Measurements from ENCODE around the gene CACNA1B.

Gene CACNA1B

DNA sequence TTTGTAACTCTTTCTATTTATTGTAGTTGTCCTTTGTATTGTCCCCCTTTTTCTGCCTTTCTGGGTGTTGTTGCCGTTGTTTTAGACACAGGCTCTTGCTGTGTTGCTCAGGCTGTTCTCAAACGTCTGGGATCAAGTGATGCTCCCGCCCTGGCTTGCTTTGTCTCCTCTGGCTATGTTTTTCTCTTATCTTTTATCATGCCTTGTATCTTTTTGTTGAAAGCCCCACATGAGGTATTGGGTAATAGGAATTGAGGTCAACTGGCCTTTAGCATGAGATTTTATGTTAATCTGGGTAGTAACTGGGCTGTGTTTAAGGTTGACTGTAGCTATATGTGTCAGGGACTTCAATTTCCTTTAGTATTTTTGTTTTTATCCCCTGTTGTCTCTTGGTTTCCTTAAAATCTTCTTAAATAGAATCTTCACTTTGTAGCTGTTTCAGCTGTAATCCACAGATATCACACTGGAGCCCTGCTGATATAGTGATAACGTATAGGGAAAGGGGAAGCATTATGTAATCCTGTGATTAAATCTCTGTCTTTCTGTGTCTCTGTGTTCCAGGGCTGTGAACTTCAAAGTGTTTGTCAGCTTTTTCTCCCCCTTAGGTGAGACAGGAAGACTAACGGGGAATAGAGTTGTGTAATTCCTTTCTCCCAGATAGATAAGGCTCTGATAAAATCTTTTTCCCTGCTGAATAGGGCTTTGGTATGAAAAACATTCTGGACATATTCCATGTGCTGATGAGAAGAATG is 25.9 kb upstream of the CACNA1B start:
- H3K79me1 ChIP-seq (ENCODE audit: low read depth, low read length): no peaks in the 10 kb centered on the region
- H4K8ac ChIP-seq (ENCODE audit: low read depth, low read length): no peak overlapping the region
- H3K18ac ChIP-seq (ENCODE audit: low read length): no peak overlapping the region
- no peak overlapping the region for H3K23ac ChIP-seq (ENCODE audit: low read depth, low read length, poor library complexity)
- no peak overlapping the region for H3K27ac ChIP-seq (replicated peaks; ENCODE audit: low read length)
- no peaks in the 10 kb centered on the region for H3K4me1 ChIP-seq (ENCODE audit: control insufficient read depth in 2 of 2, insufficient read depth in 1 of 2, low read depth in 1 of 2, low read length in 2 of 2)
- WGBS, 2 donors (ENCODE audit: extremely low coverage in 2 of 2, insufficient read length in 2 of 2, insufficient replicate concordance in 1 of 2): no CpG with 5 or more reads among the region's 5 CpGs
- H3K14ac ChIP-seq (ENCODE audit: low read length): no peak overlapping the region
- no peak overlapping the region for H3K4ac ChIP-seq (ENCODE audit: low read length)
- no peak overlapping the region for H3K9ac ChIP-seq (ENCODE audit: low read depth, low read length, poor library complexity)
- no peak overlapping the region for H2BK12ac ChIP-seq (ENCODE audit: low read length)
- H3K27me3 ChIP-seq (ENCODE audit: control insufficient read depth in 3 of 3, insufficient read depth in 3 of 3, low read depth in 1 of 3, low read length in 3 of 3): no peaks in the 10 kb centered on the region
- H3K9me3 ChIP-seq (replicated peaks in 1 of 2; ENCODE audit: control insufficient read depth in 2 of 2, insufficient read depth in 1 of 2, low read depth in 1 of 2, low read length in 2 of 2): peaks cover 2 to 13% of the 10 kb centered on the region in 2 donors
- H3K36me3 ChIP-seq (replicated peaks in 1 of 2; ENCODE audit: control insufficient read depth in 2 of 2, insufficient read depth in 2 of 2, low read length in 2 of 2): no peaks in the 10 kb centered on the region
- no peak overlapping the region for H3K4me2 ChIP-seq (ENCODE audit: insufficient read depth, low read length, poor library complexity, severe bottlenecking)
- H2BK120ac ChIP-seq (ENCODE audit: low read depth, low read length): no peak overlapping the region
- H2BK15ac ChIP-seq (ENCODE audit: low read length): no peak overlapping the region
- no peak for DNase-seq (ENCODE audit: low spot score)
- H4K91ac ChIP-seq (ENCODE audit: low read depth, low read length, poor library complexity): no peak overlapping the region
- H2BK5ac ChIP-seq (ENCODE audit: low read length): no peak overlapping the region
- H2AK5ac ChIP-seq (ENCODE audit: low read depth, low read length): no peak overlapping the region
- H2AFZ ChIP-seq (ENCODE audit: low read length): no peak overlapping the region
- H3K4me3 ChIP-seq (ENCODE audit: low read length in 2 of 2): no peak overlapping the region

DNA sequence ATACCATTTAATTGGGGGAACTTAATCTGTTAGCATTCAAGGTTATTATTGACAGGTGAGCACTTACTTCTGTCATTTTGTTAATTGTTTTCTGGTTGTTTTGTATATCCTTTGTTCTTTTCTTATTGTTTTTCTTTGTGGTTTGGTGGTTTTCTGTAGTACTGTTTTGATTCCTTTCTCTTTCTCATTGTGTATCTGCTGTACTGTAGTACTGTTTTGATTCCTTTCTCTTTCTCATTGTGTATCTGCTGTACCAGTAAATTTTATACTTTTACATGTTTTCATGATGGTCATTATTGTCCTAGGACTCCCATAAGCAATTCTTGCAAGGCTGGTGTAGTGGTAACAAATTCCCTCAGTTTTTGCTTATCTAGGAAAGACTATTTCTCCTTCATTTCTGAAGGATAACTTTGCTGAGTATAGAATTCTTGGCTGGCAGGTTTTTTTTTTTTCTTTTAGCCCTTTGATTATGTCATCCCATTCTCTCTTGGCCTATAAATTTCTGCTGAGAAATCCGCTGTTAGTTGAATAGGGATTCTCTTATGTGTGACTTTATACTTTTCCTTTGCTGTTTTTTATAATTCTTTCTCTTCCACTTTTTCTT is 24.1 kb upstream of the CACNA1B start:
- H2AFZ ChIP-seq (ENCODE audit: low read length): no peak overlapping the region
- H4K91ac ChIP-seq (ENCODE audit: low read depth, low read length, poor library complexity): no peak overlapping the region
- WGBS, 2 donors (ENCODE audit: extremely low coverage in 2 of 2, insufficient read length in 2 of 2, insufficient replicate concordance in 1 of 2): no CpG with 5 or more reads among the region's 1 CpG
- H3K9ac ChIP-seq (ENCODE audit: low read depth, low read length, poor library complexity): no peak overlapping the region
- H3K14ac ChIP-seq (ENCODE audit: low read length): no peak overlapping the region
- DNase-seq (ENCODE audit: low spot score): no peak
- no peaks in the 10 kb centered on the region for H3K36me3 ChIP-seq (replicated peaks in 1 of 2; ENCODE audit: control insufficient read depth in 2 of 2, insufficient read depth in 2 of 2, low read length in 2 of 2)
- H3K79me1 ChIP-seq (ENCODE audit: low read depth, low read length): no peaks in the 10 kb centered on the region
- H3K4ac ChIP-seq (ENCODE audit: low read length): no peak overlapping the region
- no peak overlapping the region for H3K4me2 ChIP-seq (ENCODE audit: insufficient read depth, low read length, poor library complexity, severe bottlenecking)
- no peak overlapping the region for H3K27ac ChIP-seq (replicated peaks; ENCODE audit: low read length)
- H2BK120ac ChIP-seq (ENCODE audit: low read depth, low read length): no peak overlapping the region
- no peak overlapping the region for H2AK5ac ChIP-seq (ENCODE audit: low read depth, low read length)
- H2BK15ac ChIP-seq (ENCODE audit: low read length): no peak overlapping the region
- no peak overlapping the region for H4K8ac ChIP-seq (ENCODE audit: low read depth, low read length)
- H3K18ac ChIP-seq (ENCODE audit: low read length): no peak overlapping the region
- H3K23ac ChIP-seq (ENCODE audit: low read depth, low read length, poor library complexity): no peak overlapping the region
- H2BK12ac ChIP-seq (ENCODE audit: low read length): no peak overlapping the region
- H3K4me3 ChIP-seq (ENCODE audit: low read length in 2 of 2): no peak overlapping the region
- no peaks in the 10 kb centered on the region for H3K4me1 ChIP-seq (ENCODE audit: control insufficient read depth in 2 of 2, insufficient read depth in 1 of 2, low read depth in 1 of 2, low read length in 2 of 2)
- H3K9me3 ChIP-seq (replicated peaks in 1 of 2; ENCODE audit: control insufficient read depth in 2 of 2, insufficient read depth in 1 of 2, low read depth in 1 of 2, low read length in 2 of 2): peaks cover 4 to 13% of the 10 kb centered on the region in 2 donors
- no peak overlapping the region for H2BK5ac ChIP-seq (ENCODE audit: low read length)
- H3K27me3 ChIP-seq (ENCODE audit: control insufficient read depth in 3 of 3, insufficient read depth in 3 of 3, low read depth in 1 of 3, low read length in 3 of 3): no peaks in the 10 kb centered on the region

DNA sequence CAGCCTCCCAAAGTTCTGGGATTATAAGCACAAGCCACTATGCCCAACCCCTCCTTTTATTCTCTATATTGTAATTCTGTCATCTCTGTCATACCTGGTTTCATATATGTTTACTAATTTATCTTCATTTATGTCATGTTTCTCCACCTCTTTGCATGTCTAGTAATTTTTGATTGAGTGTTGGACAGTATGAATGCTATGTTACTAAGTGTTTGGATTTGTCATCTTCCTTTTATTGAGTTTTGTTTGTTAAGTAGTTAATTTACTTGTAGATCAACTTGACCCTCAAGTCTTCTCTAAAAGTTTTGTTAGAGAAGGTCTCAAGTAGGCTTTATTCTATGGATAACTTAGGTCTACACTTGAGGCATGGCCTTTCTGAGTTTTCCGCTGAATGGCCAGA is 17.2 kb upstream of the CACNA1B start:
- Histone ChIP-seq H2AFZ (ENCODE audit: low read length) (no peak overlapping the region), H3K23ac (ENCODE audit: low read depth, low read length, poor library complexity) (no peak overlapping the region), H4K8ac (ENCODE audit: low read depth, low read length) (no peak overlapping the region), H3K18ac (ENCODE audit: low read length) (no peak overlapping the region), H4K91ac (ENCODE audit: low read depth, low read length, poor library complexity) (no peak overlapping the region), H3K4me2 (ENCODE audit: insufficient read depth, low read length, poor library complexity, severe bottlenecking) (no peak overlapping the region), H2BK120ac (ENCODE audit: low read depth, low read length) (no peak overlapping the region), H3K27me3 (ENCODE audit: control insufficient read depth in 3 of 3, insufficient read depth in 3 of 3, low read depth in 1 of 3, low read length in 3 of 3) (no peaks in the 10 kb centered on the region), H3K9me3 (replicated peaks in 1 of 2; ENCODE audit: control insufficient read depth in 2 of 2, insufficient read depth in 1 of 2, low read depth in 1 of 2, low read length in 2 of 2) (peaks cover 5 to 6% of the 10 kb centered on the region in 2 donors), H3K27ac (replicated peaks; ENCODE audit: low read length) (no peak overlapping the region), H3K9ac (ENCODE audit: low read depth, low read length, poor library complexity) (no peak overlapping the region), H2BK12ac (ENCODE audit: low read length) (no peak overlapping the region), H3K14ac (ENCODE audit: low read length) (no peak overlapping the region), H3K36me3 (replicated peaks in 1 of 2; ENCODE audit: control insufficient read depth in 2 of 2, insufficient read depth in 2 of 2, low read length in 2 of 2) (no peaks in the 10 kb centered on the region), H3K4ac (ENCODE audit: low read length) (no peak overlapping the region), H2AK5ac (ENCODE audit: low read depth, low read length) (no peak overlapping the region), H2BK5ac (ENCODE audit: low read length) (no peak overlapping the region), H3K4me3 (ENCODE audit: low read length in 2 of 2) (no peak overlapping the region), H3K79me1 (ENCODE audit: low read depth, low read length) (no peaks in the 10 kb centered on the region), H3K4me1 (ENCODE audit: control insufficient read depth in 2 of 2, insufficient read depth in 1 of 2, low read depth in 1 of 2, low read length in 2 of 2) (no peaks in the 10 kb centered on the region), H2BK15ac (ENCODE audit: low read length) (no peak overlapping the region)
- no CpG with 5 or more reads among the region's 1 CpG for WGBS, 2 donors (ENCODE audit: extremely low coverage in 2 of 2, insufficient read length in 2 of 2, insufficient replicate concordance in 1 of 2)
- no peak for DNase-seq (ENCODE audit: low spot score)

DNA sequence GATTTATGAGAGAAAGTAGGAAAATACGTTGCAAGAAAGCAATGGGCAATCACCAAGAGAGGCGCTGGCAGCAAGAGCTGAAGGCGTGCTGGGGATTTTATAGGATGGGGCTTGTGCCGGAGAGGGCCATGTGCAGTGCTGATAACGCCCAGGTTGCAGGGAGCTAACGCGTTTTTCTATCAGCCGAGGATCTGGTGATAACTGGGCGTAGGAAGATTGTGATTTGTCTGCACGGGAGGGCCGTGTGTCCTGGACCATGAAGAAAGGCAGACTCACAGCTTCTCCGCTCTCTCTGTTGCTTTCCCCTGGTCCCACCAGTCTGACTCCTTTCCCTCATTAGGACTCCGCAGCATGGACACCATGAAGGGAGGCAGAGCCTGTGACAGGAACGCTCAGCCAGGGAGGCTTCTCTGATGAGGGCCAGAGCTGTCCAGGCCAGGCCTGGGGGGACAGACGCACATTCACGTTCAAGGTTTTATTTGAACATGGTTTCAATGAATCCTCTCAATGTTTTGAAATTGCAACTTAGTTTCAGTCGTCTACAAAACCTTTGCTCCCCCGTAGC is 11.9 kb upstream of the CACNA1B start:
- WGBS, 2 donors (ENCODE audit: extremely low coverage in 2 of 2, insufficient read length in 2 of 2, insufficient replicate concordance in 1 of 2): no CpG with 5 or more reads among the region's 18 CpGs
- H3K4me2 ChIP-seq (ENCODE audit: insufficient read depth, low read length, poor library complexity, severe bottlenecking): no peak overlapping the region
- H2BK5ac ChIP-seq (ENCODE audit: low read length): no peak overlapping the region
- H3K27ac ChIP-seq (replicated peaks; ENCODE audit: low read length): no peak overlapping the region
- H2BK120ac ChIP-seq (ENCODE audit: low read depth, low read length): no peak overlapping the region
- H3K79me1 ChIP-seq (ENCODE audit: low read depth, low read length): peaks cover 2% of the 10 kb centered on the region
- no peak overlapping the region for H2AFZ ChIP-seq (ENCODE audit: low read length)
- H3K4me3 ChIP-seq (ENCODE audit: low read length in 2 of 2): no peak overlapping the region
- H4K8ac ChIP-seq (ENCODE audit: low read depth, low read length): no peak overlapping the region
- H3K9ac ChIP-seq (ENCODE audit: low read depth, low read length, poor library complexity): no peak overlapping the region
- peaks cover 2 to 6% of the 10 kb centered on the region in 2 donors for H3K9me3 ChIP-seq (replicated peaks in 1 of 2; ENCODE audit: control insufficient read depth in 2 of 2, insufficient read depth in 1 of 2, low read depth in 1 of 2, low read length in 2 of 2)
- H3K4ac ChIP-seq (ENCODE audit: low read length): no peak overlapping the region
- no peak overlapping the region for H2BK15ac ChIP-seq (ENCODE audit: low read length)
- H2BK12ac ChIP-seq (ENCODE audit: low read length): no peak overlapping the region
- H3K4me1 ChIP-seq (ENCODE audit: control insufficient read depth in 2 of 2, insufficient read depth in 1 of 2, low read depth in 1 of 2, low read length in 2 of 2): no peaks in the 10 kb centered on the region
- H4K91ac ChIP-seq (ENCODE audit: low read depth, low read length, poor library complexity): no peak overlapping the region
- H3K27me3 ChIP-seq (ENCODE audit: control insufficient read depth in 3 of 3, insufficient read depth in 3 of 3, low read depth in 1 of 3, low read length in 3 of 3): no peaks in the 10 kb centered on the region
- no peaks in the 10 kb centered on the region for H3K36me3 ChIP-seq (replicated peaks in 1 of 2; ENCODE audit: control insufficient read depth in 2 of 2, insufficient read depth in 2 of 2, low read length in 2 of 2)
- peak overlapping the region; percentile 11 for H3K14ac ChIP-seq (ENCODE audit: low read length)
- no peak overlapping the region for H2AK5ac ChIP-seq (ENCODE audit: low read depth, low read length)
- H3K23ac ChIP-seq (ENCODE audit: low read depth, low read length, poor library complexity): no peak overlapping the region
- H3K18ac ChIP-seq (ENCODE audit: low read length): no peak overlapping the region
- DNase-seq (ENCODE audit: low spot score): no peak
